Mucosa of descending colon (tissue), 3 donors: ENCODE data around the gene KCNK10. TPM values are rescaled to one million over a fixed set of nuclear protein-coding genes. Genes with fewer than 3 reads are reported as not detected.

Source experiments
- ATAC-seq: fragments of 200-7000 bp; cut with Tn5 transposase; one replicate; pipeline ENCODE4 v1.9.1; 2020; ENCODE audit warnings: mild to moderate bottlenecking, moderate library complexity
- DNase-seq, 3 donors: peaks; one replicate each; pipeline ENCODE4 v3.0.0-alpha.2; 2020
- H3K36me3 ChIP-seq: fragments of 200-600 bp; one replicate; pipeline ENCODE4 v1.8.0; 2021; ENCODE audit warnings: low read depth, mild to moderate bottlenecking
- H3K4me1 ChIP-seq: fragments of 200-600 bp; one replicate; pipeline ENCODE4 v1.8.0; 2021; ENCODE audit warnings: low read depth, mild to moderate bottlenecking
- H3K4me3 ChIP-seq: fragments of 200-600 bp; one replicate; pipeline ENCODE4 v1.8.0; 2021; ENCODE audit warnings: mild to moderate bottlenecking
- H3K9me3 ChIP-seq: fragments of 200-600 bp; one replicate; pipeline ENCODE4 v1.8.0; 2021; ENCODE audit warnings: mild to moderate bottlenecking
- intact Hi-C, 2 donors: fragments of 100-400 bp; cut with DNase I in 1 of 2; cut with micrococcal nuclease in 1 of 2; formaldehyde crosslinking; loops; one replicate each; pipeline versions ENCODE4 v1.11.0 to v1.11.1; 2022; cut with DNase I, micrococcal nuclease
- total RNA-seq, 3 donors: library from RNA; stranded (reverse); fragmentation: NEBNext Ultra II Directional in 2 of 3; extraction: Animal tissue kit (Norgen Biotek cat#: 25700) in 2 of 3; gene quantifications; one replicate each; pipeline versions ENCODE4 v1.2.1 to v1.2.4, GENCODE V29; 2021 to 2023
- TF ChIP-seq, protein P1 (sequence below): fragments of 200-600 bp; IDR thresholded peaks from one replicate; pipeline ENCODE4 v1.8.0; 2022; ENCODE audit warnings: antibody characterized with exemption, mild to moderate bottlenecking
- donor health status: DM: no; HTN: no; CAD: no; lungs with moderate emphysema.
- donor health status: DM: no; HTN: no; CAD: no.
- donor health status: DM: no; HTN: yes; CAD: no.

The KCNK10 gene
- total RNA-seq, 3 donors from 2014 or later = 1.7 to 2.1 (median 2.0) TPM

DNA sequence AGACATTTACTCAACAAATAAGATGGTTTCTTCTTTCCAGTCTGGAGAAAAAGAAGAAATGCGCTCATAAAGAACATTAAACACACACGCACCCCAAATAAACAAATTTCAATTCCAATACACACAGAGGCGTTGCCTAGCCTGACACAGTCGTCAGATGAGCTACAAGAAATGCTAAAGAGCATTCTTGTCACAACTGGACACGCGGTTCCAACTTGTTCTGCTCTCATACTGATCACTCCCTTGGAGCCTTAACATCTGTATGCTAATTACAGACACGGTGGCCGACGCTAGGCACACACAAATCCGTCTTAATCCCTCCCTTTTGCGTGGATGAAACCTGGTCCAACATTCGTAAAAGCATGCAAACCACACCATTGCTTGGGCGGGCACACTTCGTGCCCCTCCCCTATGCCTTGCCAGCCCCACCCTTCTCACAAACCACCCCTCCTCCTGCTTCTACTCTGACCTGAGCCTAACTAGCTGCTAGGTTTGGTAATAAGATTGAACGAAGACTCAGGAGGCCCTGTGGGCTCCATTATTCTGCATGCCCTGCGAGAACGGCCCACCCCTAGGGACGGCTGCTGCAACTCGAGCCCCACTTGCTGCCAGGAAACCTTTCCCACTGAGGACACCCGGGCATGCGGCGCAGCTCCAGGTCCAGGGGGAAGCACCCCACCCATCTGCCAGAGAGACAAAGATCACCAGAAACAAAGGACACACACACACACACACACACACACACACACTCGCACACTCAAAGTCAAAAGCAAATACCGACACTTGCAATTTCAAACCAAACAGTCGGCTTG lies 1.2 kb downstream of the KCNK10 start:
- Histone ChIP-seq H3K9me3 (no peaks in the 10 kb centered on the region), H3K4me3 (no peak overlapping the region), H3K36me3 (no peaks in the 10 kb centered on the region), H3K4me1 (peaks cover 6% of the 10 kb centered on the region)
- intact Hi-C loops = no loop called here
- ATAC-seq (no peak), DNase-seq (no peak)
- TF ChIP-seq, protein P1, sequence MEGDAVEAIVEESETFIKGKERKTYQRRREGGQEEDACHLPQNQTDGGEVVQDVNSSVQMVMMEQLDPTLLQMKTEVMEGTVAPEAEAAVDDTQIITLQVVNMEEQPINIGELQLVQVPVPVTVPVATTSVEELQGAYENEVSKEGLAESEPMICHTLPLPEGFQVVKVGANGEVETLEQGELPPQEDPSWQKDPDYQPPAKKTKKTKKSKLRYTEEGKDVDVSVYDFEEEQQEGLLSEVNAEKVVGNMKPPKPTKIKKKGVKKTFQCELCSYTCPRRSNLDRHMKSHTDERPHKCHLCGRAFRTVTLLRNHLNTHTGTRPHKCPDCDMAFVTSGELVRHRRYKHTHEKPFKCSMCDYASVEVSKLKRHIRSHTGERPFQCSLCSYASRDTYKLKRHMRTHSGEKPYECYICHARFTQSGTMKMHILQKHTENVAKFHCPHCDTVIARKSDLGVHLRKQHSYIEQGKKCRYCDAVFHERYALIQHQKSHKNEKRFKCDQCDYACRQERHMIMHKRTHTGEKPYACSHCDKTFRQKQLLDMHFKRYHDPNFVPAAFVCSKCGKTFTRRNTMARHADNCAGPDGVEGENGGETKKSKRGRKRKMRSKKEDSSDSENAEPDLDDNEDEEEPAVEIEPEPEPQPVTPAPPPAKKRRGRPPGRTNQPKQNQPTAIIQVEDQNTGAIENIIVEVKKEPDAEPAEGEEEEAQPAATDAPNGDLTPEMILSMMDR = no peak

DNA sequence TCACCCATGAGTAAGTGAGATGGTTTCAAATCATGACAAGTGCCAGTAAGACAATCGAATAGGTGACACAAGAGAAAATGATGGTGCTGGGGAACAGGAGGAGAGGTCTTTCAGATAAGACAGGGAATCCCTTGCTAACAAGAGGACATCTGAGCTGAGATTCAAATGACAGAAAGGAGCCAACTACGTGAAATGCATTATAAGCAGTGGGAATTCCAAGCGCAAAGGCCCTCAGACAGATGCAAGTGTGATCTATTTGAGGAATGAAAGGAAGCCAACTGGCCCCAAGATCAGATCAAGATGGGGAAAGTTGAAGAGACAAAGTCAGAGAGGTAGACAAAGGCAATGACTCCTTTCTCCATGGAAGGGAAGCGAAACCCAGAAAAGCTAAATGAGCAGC lies 4.7 kb downstream of the KCNK10 start:
- intact Hi-C loops = no loop called here
- H3K9me3 ChIP-seq = no peaks in the 10 kb centered on the region
- no peak overlapping the region for H3K4me3 ChIP-seq
- ATAC-seq = no peak
- TF ChIP-seq, protein P1 = no peak
- no peak for DNase-seq
- H3K4me1 ChIP-seq = no peaks in the 10 kb centered on the region
- H3K36me3 ChIP-seq = no peaks in the 10 kb centered on the region

DNA sequence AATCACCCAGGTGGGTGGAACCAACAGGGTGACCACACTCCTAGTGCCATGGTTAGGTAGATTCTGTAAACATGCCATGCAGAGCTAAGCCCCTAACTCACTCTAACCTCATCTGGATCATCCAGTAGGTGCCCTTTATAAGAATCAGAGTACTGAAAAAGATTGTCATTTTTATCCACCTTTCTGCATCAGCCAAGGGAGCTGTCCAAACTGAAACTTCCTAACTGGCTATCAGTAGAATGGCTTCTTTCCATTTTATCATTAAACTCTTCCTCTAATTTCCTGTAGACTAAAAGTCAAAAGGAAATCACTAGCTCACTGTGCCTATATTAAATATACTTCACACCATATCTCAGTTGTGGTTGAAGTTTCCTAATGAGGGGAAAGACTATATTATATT lies 6.5 kb downstream of the KCNK10 start:
- no peak overlapping the region for H3K4me3 ChIP-seq
- DNase-seq (no peak), ATAC-seq (no peak)
- intact Hi-C loops = no loop called here
- H3K36me3 ChIP-seq = no peaks in the 10 kb centered on the region
- TF ChIP-seq, protein P1 = no peak
- no peaks in the 10 kb centered on the region for H3K4me1 ChIP-seq
- H3K9me3 ChIP-seq = no peaks in the 10 kb centered on the region

DNA sequence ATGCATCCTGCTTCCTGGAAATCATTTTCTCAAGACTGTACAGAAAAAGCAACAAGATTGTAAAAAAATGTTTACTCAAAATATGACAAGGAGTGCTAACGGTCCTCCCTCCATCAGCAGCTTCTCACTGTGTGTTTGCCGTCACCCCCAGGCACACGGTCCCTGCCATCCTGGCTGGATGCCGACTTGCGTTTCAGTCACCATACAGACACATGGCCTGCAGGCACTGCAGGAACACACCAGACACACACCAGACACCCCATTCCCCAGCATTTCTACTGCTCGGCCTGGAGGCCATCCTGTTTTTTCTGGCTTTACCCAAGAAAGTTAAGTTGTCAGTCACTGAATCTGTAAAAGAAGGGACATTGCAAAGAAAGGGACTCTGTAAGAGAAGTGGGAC lies 10.8 kb downstream of the KCNK10 start:
- Histone ChIP-seq H3K36me3 (no peaks in the 10 kb centered on the region), H3K4me1 (no peaks in the 10 kb centered on the region), H3K4me3 (no peak overlapping the region), H3K9me3 (no peaks in the 10 kb centered on the region)
- no peak for DNase-seq
- TF ChIP-seq, protein P1 = no peak
- intact Hi-C loops = no loop called here
- ATAC-seq = no peak

DNA sequence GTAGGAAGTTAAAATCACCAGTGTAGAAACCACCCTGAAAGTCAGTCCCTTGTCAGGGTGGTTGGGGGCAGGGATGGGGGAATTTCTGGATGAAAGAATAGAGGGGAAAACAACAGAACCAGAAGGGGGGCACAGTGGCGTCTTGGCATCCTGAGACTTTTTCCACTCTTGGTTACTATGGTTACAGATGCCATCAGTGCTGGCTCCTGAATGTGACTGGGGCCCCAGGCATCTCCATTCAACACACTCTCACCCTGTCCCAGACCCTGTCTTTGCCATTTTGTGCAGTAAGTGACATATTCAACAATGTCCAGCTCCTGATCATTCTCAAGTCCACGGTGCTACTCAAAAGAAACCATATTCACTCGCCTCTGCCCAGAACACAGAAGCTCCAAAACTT lies 11.3 kb downstream of the KCNK10 start:
- intact Hi-C loops = no loop called here
- Histone ChIP-seq H3K36me3 (no peaks in the 10 kb centered on the region), H3K9me3 (no peaks in the 10 kb centered on the region), H3K4me3 (no peak overlapping the region), H3K4me1 (no peaks in the 10 kb centered on the region)
- TF ChIP-seq, protein P1 = no peak
- no peak for DNase-seq
- ATAC-seq = no peak

DNA sequence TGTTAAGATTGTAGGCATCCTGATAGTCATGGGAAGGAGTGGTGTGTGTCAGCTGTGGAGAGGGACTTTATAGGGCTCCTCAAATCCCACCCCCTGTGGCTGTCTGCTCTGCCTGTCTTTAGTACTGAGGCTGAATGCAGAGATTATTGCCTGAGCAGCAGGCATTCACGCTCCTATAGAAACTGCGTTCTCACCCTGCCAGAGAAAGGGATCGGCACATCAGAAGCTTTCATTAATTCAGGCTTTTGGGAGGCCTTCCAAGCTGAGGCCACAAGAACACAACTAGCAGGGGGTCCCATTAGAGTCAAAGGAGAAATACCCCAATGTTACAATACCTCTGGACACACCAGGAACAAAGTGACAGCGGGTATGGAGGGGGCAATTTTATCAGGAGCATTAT lies 12.6 kb downstream of the KCNK10 start:
- DNase-seq (no peak), ATAC-seq (no peak)
- intact Hi-C loops = no loop called here
- no peaks in the 10 kb centered on the region for H3K4me1 ChIP-seq
- no peaks in the 10 kb centered on the region for H3K36me3 ChIP-seq
- no peaks in the 10 kb centered on the region for H3K9me3 ChIP-seq
- TF ChIP-seq, protein P1 = no peak
- H3K4me3 ChIP-seq = no peak overlapping the region
